HG03175 (cell line): ENCODE results near the gene ROR1.
"Not testable (repeated sequence)": the region's sequence is repeated elsewhere in the genome, so short reads cannot be mapped to it uniquely, and the experiment has no call there.

Experiments used
- ATAC-seq: cut with Tn5 transposase; IDR thresholded peaks from one replicate; pipeline ENCODE4 v1.9.1; 2021; ENCODE audit warnings: mild to moderate bottlenecking, moderate library complexity; ENCODE audit not compliant: unreplicated experiment

Gene ROR1

DNA sequence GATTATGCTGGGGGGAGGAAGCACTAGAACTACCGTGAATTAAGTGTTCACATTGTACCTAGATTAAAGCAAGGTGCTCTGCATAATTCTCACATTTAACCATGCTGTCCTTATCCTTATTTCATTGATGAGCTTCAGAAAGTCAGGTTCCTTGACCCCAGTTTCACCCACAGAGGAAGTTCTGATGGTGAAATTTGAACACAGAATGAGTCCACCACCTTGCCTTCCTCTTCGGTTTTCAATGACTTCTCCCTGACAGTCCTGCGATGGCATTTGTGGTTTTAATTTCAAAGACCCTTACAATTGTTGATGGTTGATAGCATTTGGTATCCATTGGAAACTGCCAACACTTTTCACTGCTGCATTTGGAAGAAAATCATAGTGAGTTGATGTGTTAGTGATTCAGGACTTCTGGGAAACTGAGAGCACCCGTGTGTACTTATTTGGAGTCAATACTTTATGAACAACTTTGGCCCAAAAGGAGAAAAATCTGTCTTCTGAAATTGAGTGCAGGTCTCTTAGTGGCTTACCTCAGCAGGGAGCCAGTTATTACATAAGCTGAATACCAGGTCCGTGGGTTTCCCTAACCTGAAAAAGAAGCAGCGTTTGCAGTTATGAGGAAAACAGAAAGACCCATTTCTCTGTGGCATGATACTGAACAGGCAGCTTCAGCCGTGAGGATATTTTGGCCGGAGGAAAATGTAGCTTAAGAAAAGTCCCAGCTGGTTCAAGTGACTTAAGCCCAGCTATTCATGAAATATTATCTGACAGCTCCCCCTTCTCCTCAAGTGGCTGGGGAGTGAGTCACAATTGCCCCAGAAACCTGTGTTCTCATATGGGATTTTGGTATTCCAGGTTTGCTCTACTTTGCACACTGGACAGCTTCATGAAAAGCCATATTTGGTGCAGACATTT is 47.5 kb downstream of the ROR1 start:
- ATAC-seq = no peak

- no peak for ATAC-seq
Measured at GRCh38 chr1:63822540-63822939, 48.7 kb downstream of the ROR1 start.

DNA sequence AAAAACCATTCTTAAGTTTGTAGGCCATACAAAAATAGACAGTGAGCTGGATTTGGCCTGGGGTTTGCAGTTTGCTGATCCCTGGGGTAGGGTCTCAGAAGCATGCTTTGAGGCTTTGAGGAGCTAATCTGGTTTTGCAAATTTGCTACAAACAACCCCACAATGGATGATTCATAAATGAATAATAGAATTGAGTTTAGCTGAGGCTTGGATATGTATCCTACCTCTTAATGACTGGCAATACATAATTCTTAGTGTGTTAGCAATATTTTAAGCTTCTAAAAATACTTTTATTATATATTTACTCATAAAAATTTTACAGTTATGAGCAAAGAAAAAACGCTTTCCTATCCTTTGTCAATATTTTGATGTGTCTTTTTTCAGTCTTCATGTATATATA is 50.6 kb downstream of the ROR1 start:
- ATAC-seq = no peak

GRCh38 chr1:63825111-63825510 is 51.3 kb downstream of the ROR1 start:
- no peak for ATAC-seq

DNA sequence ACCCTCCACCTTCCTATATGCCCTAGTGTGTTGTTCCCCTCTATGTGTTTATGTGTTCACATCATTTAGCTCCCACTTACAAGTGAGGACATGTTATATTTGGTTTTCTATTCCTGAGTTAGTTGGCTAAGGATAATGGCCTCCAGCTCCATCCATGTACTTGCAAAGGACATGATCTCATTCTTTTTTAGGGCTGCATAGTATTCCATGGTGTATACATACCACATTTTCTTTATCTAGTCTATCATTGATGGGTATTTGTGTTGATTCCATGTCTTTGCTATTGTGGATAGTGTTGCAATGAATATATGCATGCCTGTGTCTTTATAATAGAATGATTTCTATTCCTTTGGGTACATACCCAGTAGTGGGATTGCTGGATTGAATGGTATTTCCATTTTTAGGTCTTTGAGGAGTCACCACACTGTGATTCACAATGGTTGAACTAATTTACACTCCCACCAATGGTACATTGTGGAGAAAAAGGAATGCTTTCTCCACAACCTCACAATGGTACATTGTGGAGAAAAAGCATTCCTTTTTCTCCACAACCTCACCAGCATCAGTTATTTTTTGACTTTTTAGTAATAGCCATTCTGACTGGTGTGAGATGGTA is 52.5 kb downstream of the ROR1 start:
- ATAC-seq = not testable (repeated sequence)

- no peak for ATAC-seq
Measured at GRCh38 chr1:63827411-63828321, 53.8 kb downstream of the ROR1 start.

DNA sequence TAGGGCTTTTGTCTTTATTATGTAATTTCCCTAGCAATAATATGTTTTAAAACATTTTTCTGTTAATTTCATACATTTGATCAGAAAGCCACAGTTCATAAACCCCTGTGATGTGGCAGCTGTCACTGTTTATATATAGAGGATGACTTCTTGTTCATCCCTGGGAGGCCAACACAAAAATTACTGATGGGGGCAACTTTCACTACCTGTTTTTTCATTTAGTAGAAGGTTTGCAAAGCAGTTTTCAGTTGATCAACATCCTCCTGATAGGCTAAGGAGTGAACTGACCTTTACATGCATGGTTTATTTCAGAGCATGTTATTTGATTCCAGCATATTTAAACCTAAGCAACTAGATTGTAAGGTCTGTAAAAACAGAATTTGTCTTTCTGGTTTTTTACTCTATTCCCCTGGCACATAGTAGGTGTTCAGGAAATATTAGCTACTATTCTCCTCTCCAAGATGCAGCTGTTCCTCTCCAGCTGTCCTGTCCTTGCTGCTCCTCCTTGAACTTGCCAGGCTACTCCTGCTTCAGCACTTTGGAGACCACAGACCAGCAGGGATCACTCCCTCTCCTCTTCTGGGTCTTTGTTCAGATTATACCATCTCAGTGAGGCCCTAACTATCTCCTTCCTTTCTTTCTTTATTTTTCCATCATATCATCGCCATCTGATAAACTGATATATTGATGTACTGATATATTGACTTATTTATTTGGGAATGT is 54.7 kb downstream of the ROR1 start:
- peak; percentile 75 for ATAC-seq

DNA sequence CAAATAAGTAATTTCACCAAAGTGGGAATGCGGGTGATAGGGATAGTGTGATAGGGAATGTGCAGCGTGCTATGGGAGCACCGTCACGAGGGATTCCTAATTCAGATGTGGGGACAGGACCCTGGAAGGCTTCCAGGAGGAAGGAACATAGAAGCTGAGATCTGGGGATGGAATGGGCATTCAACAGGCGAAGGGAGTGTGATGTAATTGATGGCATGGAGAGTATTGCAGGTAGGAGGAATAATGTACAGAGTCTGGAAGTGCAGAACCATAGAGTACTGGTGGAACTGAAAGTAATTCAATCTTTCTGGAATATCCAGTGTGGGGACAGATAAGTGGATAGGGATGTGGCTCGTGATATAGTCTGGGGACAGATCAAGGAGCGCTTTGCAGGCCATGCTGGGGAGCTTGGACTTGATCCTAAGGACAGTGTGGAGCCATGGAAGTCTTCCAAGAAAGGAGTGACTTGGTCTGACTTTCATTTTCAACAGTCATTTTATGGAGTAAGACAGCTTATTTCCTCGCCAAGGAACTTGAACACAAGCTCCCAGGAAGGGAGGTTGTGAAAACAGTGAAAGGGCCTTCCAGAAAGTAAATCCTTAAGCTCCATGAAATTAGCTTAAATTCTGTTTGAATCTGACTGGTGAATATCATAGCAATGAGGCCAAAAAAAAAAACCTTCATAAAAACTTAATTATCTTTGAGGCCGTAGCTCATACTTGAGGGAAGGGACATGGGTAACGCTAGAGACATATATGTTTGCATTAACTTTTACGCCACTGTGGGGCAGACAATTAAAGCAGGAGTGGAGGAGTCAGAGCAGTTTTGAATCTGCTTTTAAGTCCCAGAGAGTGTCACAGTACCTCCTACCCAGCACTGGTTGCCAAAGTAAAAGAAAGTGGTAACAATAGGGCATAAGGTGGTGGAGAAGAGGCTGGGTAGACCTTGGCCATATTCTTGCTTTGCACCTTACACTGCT is 55.8 kb downstream of the ROR1 start:
- no peak for ATAC-seq

- ATAC-seq = no peak
Measured at GRCh38 chr1:63831409-63831808, 57.6 kb downstream of the ROR1 start.

DNA sequence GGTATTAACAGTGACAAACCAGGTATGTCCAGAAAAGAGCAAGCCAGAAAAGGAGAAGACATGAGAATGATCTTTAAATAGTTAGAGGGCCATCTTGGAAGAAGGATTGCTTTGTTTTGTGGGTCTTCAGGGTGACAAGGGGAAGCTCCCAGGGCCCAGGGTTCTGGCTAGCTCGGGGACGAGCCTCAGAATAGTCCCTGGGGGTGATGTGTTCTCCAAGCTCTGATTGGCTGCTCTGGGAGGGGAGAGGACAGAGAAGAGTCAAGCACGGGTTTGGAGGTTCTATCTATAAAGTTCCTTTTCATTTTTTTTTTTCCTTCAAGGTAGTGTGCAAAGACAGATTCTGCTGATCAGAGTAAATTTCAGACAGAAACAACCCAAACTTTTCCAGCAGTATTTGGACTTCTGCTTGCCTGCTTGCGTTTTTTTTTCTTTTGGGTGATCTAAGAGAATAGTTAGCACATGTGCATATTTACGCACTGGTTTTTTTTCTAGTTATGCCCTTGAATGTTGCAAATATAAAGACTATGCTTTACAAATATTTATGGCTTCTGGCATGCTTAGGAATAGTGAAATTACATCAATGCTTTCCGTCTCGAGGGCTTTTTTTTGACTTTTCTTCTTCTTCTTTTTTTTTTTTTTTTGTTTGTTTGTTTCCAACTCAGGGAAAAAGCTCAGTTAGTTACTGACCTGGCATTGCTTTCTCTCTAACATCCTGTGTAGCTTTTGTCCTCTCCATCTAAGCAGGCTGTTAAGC is 59.7 kb downstream of the ROR1 start:
- ATAC-seq = no peak

GRCh38 chr1:63835128-63835527 is 61.3 kb downstream of the ROR1 start:
- no peak for ATAC-seq

DNA sequence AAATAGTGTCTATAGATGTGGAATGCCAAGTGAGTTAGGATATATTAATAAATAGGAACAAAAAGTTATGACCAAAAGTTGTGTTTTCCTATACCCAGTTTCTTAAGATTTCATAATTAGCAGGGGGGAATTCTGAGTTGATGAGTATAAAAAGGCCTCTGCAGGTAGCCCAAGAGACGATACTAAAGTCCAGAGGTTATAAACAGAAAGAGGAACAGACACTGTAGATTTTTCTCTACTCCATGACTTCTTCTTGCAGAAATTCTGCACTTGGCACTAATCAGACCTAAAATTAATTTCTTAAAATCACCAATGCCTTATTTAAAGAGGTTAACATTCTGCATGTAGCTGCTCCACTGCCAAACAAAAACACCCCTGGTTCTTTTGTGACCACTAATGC is 62.6 kb downstream of the ROR1 start:
- ATAC-seq = no peak

- no peak for ATAC-seq
Measured at GRCh38 chr1:63836830-63837229, 63.0 kb downstream of the ROR1 start.

GRCh38 chr1:63843010-63843409 is 69.2 kb downstream of the ROR1 start:
- ATAC-seq = no peak

GRCh38 chr1:63843884-63844283 is 70.1 kb downstream of the ROR1 start:
- ATAC-seq = no peak

DNA sequence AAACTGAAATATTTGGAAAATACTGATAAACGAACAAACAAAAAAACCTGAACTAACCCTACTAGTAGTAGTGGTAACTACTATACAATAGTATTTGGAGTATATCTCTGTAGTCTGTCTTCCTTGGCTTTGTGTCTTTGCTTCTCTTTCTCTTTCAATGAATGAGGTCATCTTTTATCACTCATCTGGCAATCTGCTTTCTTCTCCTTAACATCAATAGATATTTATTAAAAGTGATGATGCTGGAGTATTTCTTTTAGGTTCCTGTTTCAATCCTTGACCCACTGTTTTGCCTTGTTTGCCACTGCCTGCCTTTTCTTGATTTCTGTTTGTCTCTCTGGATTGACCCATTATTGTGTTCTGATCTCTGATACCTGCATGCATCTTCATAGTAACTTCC is 71.5 kb downstream of the ROR1 start:
- no peak for ATAC-seq

DNA sequence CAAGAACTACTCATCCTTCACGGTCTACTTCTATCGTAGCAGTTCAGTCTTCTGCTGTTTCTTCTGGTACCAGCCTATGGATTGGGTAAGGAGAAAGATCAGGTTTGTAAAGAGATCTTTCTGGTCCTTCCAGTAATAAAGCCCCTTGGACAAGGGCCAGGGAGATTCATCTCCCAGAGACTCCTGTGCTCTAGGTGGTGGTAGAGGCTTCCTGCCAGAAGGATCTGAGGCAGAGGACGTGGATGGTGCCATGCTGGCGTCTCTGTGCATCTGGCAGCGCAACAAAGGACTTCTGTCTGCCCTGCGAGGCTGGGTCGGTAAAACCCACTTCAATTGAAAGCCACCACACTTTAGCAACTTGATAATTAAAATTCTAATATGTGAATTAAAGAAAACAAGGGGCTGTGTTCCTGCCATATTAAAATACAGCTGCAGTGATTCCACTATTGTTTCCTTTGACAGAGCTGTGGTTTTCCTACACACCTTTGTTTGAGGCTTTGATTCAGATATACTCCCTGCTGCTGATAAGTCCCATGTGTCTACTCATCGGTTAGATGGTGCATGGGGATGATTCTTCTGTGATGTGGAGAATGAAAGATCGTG is 73.6 kb downstream of the ROR1 start:
- no peak for ATAC-seq

DNA sequence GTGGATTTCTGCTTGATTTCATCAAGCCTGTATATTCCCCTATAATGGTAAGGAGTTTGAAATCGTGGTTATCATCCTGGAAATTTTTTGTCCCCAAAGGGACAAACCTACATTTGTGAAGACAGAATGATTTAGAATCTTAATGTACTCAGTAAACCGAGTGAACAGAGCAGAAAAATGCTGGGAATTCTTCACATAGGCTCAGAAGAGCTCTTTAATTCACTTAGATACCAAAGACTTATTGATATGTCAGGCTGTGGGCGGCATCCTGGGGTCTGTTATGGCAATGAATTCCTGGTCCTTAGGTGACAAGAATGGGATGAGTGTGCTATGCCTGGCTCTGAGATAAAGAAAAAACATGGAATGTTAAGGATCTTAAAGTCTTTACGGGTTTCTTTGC is 74.9 kb downstream of the ROR1 start:
- no peak for ATAC-seq
